HCT116 (cell line): Measurements from ENCODE around the gene CCDC197.

Experiments used
- EZH2 ChIP-seq: fragments of 200-600 bp; sonication (generic); IDR thresholded peaks from 2 replicates; pipeline ENCODE4 v1.6.1; 2017; ENCODE audit warnings: antibody characterized with exemption, mixed run types
- EZH2phosphoT487 ChIP-seq: fragments of 200-600 bp; IDR thresholded peaks from 2 replicates; pipeline ENCODE4 v1.6.1; 2018; ENCODE audit warnings: antibody characterized with exemption, borderline replicate concordance
- POLR2A ChIP-seq: IDR thresholded peaks from 2 replicates; pipeline ENCODE4 v1.7.0; 2011; ENCODE audit warnings: borderline replicate concordance; ENCODE audit not compliant: insufficient read depth, insufficient read length; ENCODE audit errors: extremely low read depth
- POLR2AphosphoS5 ChIP-seq: IDR thresholded peaks from 2 replicates; pipeline ENCODE4 v1.6.1; 2011; ENCODE audit warnings: mild to moderate bottlenecking, low read depth, low read length, moderate library complexity
- RAD21 ChIP-seq: IDR thresholded peaks from 2 replicates; pipeline ENCODE4 v1.6.1; 2012; ENCODE audit warnings: low read depth, mild to moderate bottlenecking
- SP1 ChIP-seq: IDR thresholded peaks from 2 replicates; pipeline ENCODE4 v1.6.1; 2012; ENCODE audit warnings: low read depth
- SRF ChIP-seq: IDR thresholded peaks from 2 replicates; pipeline ENCODE4 v1.6.1; 2012; ENCODE audit warnings: low read depth
- ZNF274 ChIP-seq: fragments of 200-500 bp; sonication (Bioruptor generic); IDR thresholded peaks from 2 replicates; pipeline ENCODE4 v1.6.1; 2014; ENCODE audit warnings: mild to moderate bottlenecking, low read depth, low read length, inconsistent platforms
- TF ChIP-seq, protein P1 (sequence below), 3 experiments: fragments of 200-600 bp in 1 of 3; sonication (generic) in 1 of 3; IDR thresholded peaks in 2 of 3; conservative IDR thresholded peaks in 1 of 3; 2 replicates each; pipeline ENCODE4 v1.5.1; 2012 to 2017; ENCODE audit warnings: low read depth in 2 of 3, low read length in 2 of 3, antibody characterized with exemption in 1 of 3, borderline replicate concordance in 1 of 3, control low read depth in 1 of 3, mild to moderate bottlenecking in 1 of 3, mixed read lengths in 1 of 3, mixed run types in 1 of 3, moderate library complexity in 1 of 3; ENCODE audit not compliant: insufficient read depth in 1 of 3

GRCh38 chr14:93952829-93953228, 44.3 kb upstream of the CCDC197 start:
- TF ChIP-seq, protein P1, sequence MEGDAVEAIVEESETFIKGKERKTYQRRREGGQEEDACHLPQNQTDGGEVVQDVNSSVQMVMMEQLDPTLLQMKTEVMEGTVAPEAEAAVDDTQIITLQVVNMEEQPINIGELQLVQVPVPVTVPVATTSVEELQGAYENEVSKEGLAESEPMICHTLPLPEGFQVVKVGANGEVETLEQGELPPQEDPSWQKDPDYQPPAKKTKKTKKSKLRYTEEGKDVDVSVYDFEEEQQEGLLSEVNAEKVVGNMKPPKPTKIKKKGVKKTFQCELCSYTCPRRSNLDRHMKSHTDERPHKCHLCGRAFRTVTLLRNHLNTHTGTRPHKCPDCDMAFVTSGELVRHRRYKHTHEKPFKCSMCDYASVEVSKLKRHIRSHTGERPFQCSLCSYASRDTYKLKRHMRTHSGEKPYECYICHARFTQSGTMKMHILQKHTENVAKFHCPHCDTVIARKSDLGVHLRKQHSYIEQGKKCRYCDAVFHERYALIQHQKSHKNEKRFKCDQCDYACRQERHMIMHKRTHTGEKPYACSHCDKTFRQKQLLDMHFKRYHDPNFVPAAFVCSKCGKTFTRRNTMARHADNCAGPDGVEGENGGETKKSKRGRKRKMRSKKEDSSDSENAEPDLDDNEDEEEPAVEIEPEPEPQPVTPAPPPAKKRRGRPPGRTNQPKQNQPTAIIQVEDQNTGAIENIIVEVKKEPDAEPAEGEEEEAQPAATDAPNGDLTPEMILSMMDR (IDR thresholded peaks at IDR 0.05 in 2 of 3, conservative IDR thresholded peaks at IDR 0.05 in 1 of 3; ENCODE audit: borderline replicate concordance in 1 of 3, insufficient read depth in 1 of 3, low read depth in 2 of 3, low read length in 2 of 3), result no peak
- TF ChIP-seq POLR2AphosphoS5, result no peak
- TF ChIP-seq POLR2A, result no peak
- TF ChIP-seq EZH2, result no peak
- no peak for TF ChIP-seq EZH2phosphoT487
- TF ChIP-seq SP1, result no peak
- no peak for TF ChIP-seq SRF
- no peak for TF ChIP-seq ZNF274
- TF ChIP-seq RAD21, result no peak
